ENCODE data around the gene MXRA5. TPM values are rescaled to one million over a fixed set of nuclear protein-coding genes. Genes with fewer than 3 reads are reported as not detected.

MXRA5 gene
- total and polyA plus RNA-seq, 2 of the 8 experiments (the other 6 are each of a cell fraction or from before 2014, with no cell fraction given): 0.56 to 1.7 TPM

- TF ChIP-seq HDAC2 (IDR thresholded peaks at IDR 0.05; ENCODE audit: borderline replicate concordance in 1 of 2, low read depth in 2 of 2, low read length in 2 of 2) (no peak), POLR2AphosphoS5 (IDR thresholded peaks at IDR 0.05; ENCODE audit: low read depth, low read length) (no peak), BRCA1 (IDR thresholded peaks at IDR 0.05; ENCODE audit: low read depth, low read length) (no peak)
Measured at GRCh38 chrX:3370656-3371055, 24.2 kb upstream of the MXRA5 start (continued).
